GM21717 (cell line): ENCODE data around the gene ANKRD44.

Experiments used
- ATAC-seq: cut with Tn5 transposase; IDR thresholded peaks from one replicate; pipeline ENCODE4 v1.9.1; 2021; ENCODE audit warnings: mild to moderate bottlenecking, moderate library complexity; ENCODE audit not compliant: unreplicated experiment

The ANKRD44 gene

GRCh38 chr2:197185676-197186075 lies 124.9 kb downstream of the ANKRD44 start:
- ATAC-seq: no peak

- no peak for ATAC-seq
These were observed 125.5 kb downstream of the ANKRD44 start for GRCh38 chr2:197184959-197185586.

GRCh38 chr2:197183355-197183754 lies 127.2 kb downstream of the ANKRD44 start:
- no peak for ATAC-seq

GRCh38 chr2:197182668-197183067 lies 127.9 kb downstream of the ANKRD44 start:
- ATAC-seq: no peak

GRCh38 chr2:197181491-197181890 lies 129.1 kb downstream of the ANKRD44 start:
- no peak for ATAC-seq

GRCh38 chr2:197179744-197180498 lies 130.7 kb downstream of the ANKRD44 start:
- no peak for ATAC-seq

- ATAC-seq: peak; percentile 57
These were observed 134.1 kb downstream of the ANKRD44 start for GRCh38 chr2:197176522-197176921.

GRCh38 chr2:197174539-197175094 lies 136.0 kb downstream of the ANKRD44 start:
- no peak for ATAC-seq

GRCh38 chr2:197171582-197171981 lies 139.0 kb downstream of the ANKRD44 start:
- no peak for ATAC-seq

GRCh38 chr2:197170208-197170607 lies 140.4 kb downstream of the ANKRD44 start:
- ATAC-seq: no peak

- peak; percentile 63 for ATAC-seq
These were observed 141.9 kb downstream of the ANKRD44 start for GRCh38 chr2:197168705-197169104.

GRCh38 chr2:197167608-197168314 lies 142.8 kb downstream of the ANKRD44 start:
- ATAC-seq: no peak

- ATAC-seq: no peak
These were observed 145.6 kb downstream of the ANKRD44 start for GRCh38 chr2:197165020-197165419.

GRCh38 chr2:197164141-197164754 lies 146.3 kb downstream of the ANKRD44 start:
- ATAC-seq: no peak

GRCh38 chr2:197163712-197164140 lies 146.9 kb downstream of the ANKRD44 start:
- no peak for ATAC-seq

- ATAC-seq: no peak
These were observed 148.8 kb downstream of the ANKRD44 start for GRCh38 chr2:197161774-197162173.

GRCh38 chr2:197159661-197160211 lies 150.8 kb downstream of the ANKRD44 start:
- ATAC-seq: no peak

GRCh38 chr2:197158591-197159550 lies 151.7 kb downstream of the ANKRD44 start:
- no peak for ATAC-seq

- ATAC-seq: no peak
These were observed 152.6 kb downstream of the ANKRD44 start for GRCh38 chr2:197157879-197158537.
